Activated T-cell treated with anti-CD3 and anti-CD28 coated beads, Interleukin-2, amount 50 U/mL, for 4 hours (primary cell): ENCODE measurements around the gene PRF1. TPM values are rescaled to one million over a fixed set of nuclear protein-coding genes. Genes with fewer than 3 reads are reported as not detected.

Experiments
- ATAC-seq, 2 donors: fragments of 200-7000 bp; cut with Tn5 transposase; one replicate each; pipeline ENCODE4 v1.10.0; 2021
- DNase-seq: peaks from one replicate; pipeline ENCODE4 v3.0.0-alpha.2; 2020
- H3K27me3 Mint-ChIP-seq: one replicate; pipeline ENCODE4 v1.8.0; 2021; ENCODE audit warnings: low read depth, mixed read lengths
- H3K36me3 Mint-ChIP-seq: one replicate; pipeline ENCODE4 v1.8.0; 2022; ENCODE audit warnings: mixed read lengths; ENCODE audit not compliant: insufficient read depth
- H3K4me1 Mint-ChIP-seq: one replicate; pipeline ENCODE4 v1.8.0; 2021; ENCODE audit warnings: low read depth, mixed read lengths
- H3K4me3 Mint-ChIP-seq: one replicate; pipeline ENCODE4 v1.8.0; 2021; ENCODE audit warnings: mild to moderate bottlenecking, moderate library complexity, mixed read lengths
- H3K9me3 Mint-ChIP-seq: one replicate; pipeline ENCODE4 v1.8.0; 2021; ENCODE audit warnings: mixed read lengths
- total RNA-seq, 3 donors: library from RNA; stranded (reverse); gene quantifications; one replicate each; pipeline ENCODE4 v1.2.1, GENCODE V29; 2021

The PRF1 gene
- total RNA-seq, 3 donors from 2014 or later: 15.7 to 57.6 (median 36.6) TPM

GRCh38 chr10:70557876-70558275, 44.7 kb downstream of the PRF1 start:
- H3K4me1 Mint-ChIP-seq: peaks cover 15% of the 10 kb centered on the region
- no peaks in the 10 kb centered on the region for H3K36me3 Mint-ChIP-seq
- no peaks in the 10 kb centered on the region for H3K9me3 Mint-ChIP-seq
- no peak overlapping the region for H3K4me3 Mint-ChIP-seq
- DNase-seq: no peak
- H3K27me3 Mint-ChIP-seq: no peaks in the 10 kb centered on the region
- ATAC-seq: no peak

DNA sequence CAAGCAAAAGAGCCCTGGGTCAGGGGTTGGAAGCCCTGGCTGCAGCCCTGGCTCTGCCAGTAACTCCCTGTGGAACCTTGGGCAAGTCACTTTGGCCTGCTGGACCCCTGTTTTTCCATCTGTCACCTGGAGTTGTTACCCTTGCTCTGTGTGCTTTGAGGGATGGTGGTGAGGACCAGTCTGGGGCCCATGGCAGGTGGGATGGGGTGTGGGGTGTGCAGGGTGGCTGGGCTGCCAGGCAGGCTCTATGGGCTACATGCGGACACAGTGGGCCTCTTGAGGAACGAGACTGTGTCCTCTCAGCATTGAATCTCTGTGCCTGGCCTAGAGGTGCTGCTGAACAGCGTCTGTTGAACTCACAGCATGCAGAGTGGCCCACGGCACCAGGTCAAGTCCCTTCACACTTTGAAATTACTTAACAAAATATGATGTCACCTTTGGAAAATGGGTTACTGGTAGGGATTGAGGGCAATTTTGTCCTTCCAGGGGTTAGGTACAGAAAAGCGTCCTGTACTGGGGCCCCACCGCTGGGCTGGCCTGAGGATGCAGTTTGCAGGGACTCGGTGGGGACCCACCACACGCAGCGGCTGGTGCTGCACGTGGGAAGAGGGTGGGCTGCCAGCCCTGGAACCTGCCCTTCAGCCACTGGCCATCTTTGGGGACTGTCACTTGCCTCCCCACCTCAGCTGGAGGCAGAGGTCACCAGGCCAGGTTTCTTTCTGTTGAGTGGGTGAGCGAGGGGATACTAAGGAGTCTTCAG, 45.3 kb downstream of the PRF1 start:
- Mint-ChIP-seq H3K36me3 (no peaks in the 10 kb centered on the region), H3K9me3 (no peaks in the 10 kb centered on the region), H3K4me1 (peaks cover 15% of the 10 kb centered on the region), H3K27me3 (no peaks in the 10 kb centered on the region), H3K4me3 (no peak overlapping the region)
- ATAC-seq (no peak), DNase-seq (no peak)

DNA sequence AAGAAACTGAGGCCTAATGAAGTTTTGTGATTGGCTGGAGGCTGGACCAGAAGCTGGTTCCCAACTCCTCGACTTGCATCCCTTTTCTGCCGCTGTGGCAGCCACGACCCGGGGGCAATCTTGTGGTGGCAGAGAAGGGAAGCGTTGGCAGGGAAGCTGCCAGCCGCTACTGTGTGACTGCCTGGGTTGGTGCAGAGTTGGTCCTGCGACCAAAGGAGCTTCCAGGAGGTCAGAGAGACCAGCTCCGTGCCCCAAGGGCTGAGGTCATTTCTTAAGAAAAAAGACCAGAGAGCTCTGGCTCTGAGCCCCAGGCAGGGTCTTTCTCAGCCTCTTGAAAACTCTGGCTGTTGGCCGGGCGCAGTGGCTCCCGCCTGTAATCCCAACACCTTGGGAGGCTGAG, 47.2 kb downstream of the PRF1 start:
- H3K9me3 Mint-ChIP-seq: no peaks in the 10 kb centered on the region
- no peaks in the 10 kb centered on the region for H3K27me3 Mint-ChIP-seq
- ATAC-seq: no peak
- H3K36me3 Mint-ChIP-seq: no peaks in the 10 kb centered on the region
- DNase-seq: no peak
- no peak overlapping the region for H3K4me3 Mint-ChIP-seq
- H3K4me1 Mint-ChIP-seq: peaks cover 15% of the 10 kb centered on the region

GRCh38 chr10:70552586-70552985, 50.0 kb downstream of the PRF1 start:
- no peaks in the 10 kb centered on the region for H3K36me3 Mint-ChIP-seq
- H3K9me3 Mint-ChIP-seq: no peaks in the 10 kb centered on the region
- no peaks in the 10 kb centered on the region for H3K4me1 Mint-ChIP-seq
- no peak for ATAC-seq
- no peak for DNase-seq
- H3K27me3 Mint-ChIP-seq: no peaks in the 10 kb centered on the region
- no peak overlapping the region for H3K4me3 Mint-ChIP-seq

DNA sequence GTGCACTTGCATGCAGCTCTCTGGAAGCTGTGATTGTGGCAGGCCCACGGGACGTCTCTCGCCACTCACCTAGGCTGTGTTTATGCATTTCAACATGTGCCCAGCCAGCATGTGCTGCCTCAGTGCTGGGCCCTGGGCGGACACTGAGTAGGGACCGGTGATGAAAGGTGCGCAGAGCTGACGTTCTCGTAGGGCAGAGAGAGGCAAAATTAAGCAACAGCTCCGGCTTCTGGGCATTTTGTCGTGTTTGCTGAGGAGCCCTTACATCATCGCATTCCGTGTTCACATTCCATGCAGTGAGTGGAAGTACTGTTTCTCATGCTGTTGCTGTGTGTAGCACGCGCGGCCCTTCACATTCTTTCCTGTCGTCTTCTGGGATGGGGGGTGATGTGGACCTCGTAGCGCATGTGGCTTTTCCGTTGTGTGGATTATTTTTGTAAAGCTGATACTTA, 50.5 kb downstream of the PRF1 start:
- DNase-seq (no peak), ATAC-seq (no peak)
- no peaks in the 10 kb centered on the region for H3K27me3 Mint-ChIP-seq
- no peaks in the 10 kb centered on the region for H3K36me3 Mint-ChIP-seq
- no peaks in the 10 kb centered on the region for H3K9me3 Mint-ChIP-seq
- no peaks in the 10 kb centered on the region for H3K4me1 Mint-ChIP-seq
- H3K4me3 Mint-ChIP-seq: no peak overlapping the region

DNA sequence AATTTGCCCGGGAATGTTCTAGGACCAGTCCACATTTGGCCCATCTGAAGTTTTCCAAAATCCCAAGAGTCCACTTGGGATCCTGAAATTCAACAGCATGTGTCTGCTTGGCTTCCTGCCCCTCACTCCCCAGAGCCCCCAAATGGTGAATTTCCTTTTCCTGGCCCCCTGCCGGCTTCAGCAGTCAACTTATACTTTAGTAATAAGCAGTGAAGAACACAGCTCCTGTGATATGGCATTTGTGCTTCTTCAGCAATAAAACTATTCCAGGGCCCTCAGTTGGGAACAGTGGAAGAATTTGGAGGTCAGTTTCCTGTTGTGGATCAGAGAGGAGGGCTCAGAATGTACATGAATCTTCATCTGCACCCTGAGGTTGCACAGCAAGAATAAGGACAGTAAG, 51.1 kb downstream of the PRF1 start:
- no peak for DNase-seq
- Mint-ChIP-seq H3K36me3 (no peaks in the 10 kb centered on the region), H3K4me1 (no peaks in the 10 kb centered on the region), H3K27me3 (no peaks in the 10 kb centered on the region), H3K9me3 (no peaks in the 10 kb centered on the region), H3K4me3 (no peak overlapping the region)
- no peak for ATAC-seq

DNA sequence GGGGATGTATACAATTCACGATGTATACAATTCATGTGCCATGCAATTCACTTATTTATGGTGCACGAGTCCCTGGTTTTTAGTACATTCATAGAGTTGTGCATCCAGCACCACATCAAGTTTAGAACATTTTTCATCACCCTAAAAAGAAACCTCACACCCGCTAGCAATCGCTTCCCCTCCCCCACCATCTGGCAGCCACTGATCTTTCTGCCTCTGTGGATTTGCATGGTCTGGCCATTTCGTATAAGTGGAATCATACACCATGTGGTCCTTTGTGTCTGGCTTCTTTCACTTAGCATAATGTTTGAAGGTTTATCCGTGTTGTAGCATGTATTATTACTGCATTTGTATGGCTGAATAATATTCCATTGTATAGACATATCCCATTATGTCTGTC, 52.1 kb downstream of the PRF1 start:
- H3K4me1 Mint-ChIP-seq: no peaks in the 10 kb centered on the region
- no peak for DNase-seq
- ATAC-seq: no peak
- no peak overlapping the region for H3K4me3 Mint-ChIP-seq
- no peaks in the 10 kb centered on the region for H3K27me3 Mint-ChIP-seq
- H3K9me3 Mint-ChIP-seq: no peaks in the 10 kb centered on the region
- H3K36me3 Mint-ChIP-seq: no peaks in the 10 kb centered on the region

- peak; percentile 89 to 92 for ATAC-seq
- H3K27me3 Mint-ChIP-seq: no peaks in the 10 kb centered on the region
- DNase-seq: peak; percentile 75
- no peaks in the 10 kb centered on the region for H3K9me3 Mint-ChIP-seq
- no peaks in the 10 kb centered on the region for H3K36me3 Mint-ChIP-seq
- H3K4me3 Mint-ChIP-seq: no peak overlapping the region
- H3K4me1 Mint-ChIP-seq: no peaks in the 10 kb centered on the region
These were observed 52.5 kb downstream of the PRF1 start for GRCh38 chr10:70549962-70550458.

DNA sequence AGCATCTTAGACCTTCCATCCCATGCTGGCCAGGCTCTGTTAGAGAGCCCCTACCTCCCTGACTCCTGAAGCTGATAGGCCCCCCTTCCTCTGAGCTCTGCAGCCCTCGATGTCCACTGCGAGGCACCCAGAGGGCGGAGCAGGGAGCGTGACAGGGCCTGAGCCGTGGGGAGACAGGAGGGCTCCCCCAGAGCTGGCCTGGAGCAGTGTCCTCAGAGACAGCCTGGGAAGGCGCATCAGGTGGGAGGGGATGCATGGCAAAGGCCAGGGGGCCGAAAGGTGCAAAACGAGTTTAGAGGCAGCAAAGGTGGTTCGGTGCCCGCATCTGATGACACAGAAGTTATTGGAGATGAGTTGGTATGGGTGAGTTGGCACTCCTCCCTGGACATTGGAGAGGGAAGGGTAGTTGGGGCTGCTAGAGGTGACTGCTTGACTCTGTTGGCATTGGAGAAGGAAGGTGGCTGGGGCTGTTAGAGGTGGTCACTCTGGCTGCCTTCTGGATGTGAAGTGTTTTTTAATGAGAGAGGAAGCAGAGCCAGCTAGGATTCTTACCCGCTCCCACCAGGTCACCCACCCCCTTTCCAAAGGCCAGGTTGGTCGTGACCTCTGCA, 53.1 kb downstream of the PRF1 start:
- no peaks in the 10 kb centered on the region for H3K9me3 Mint-ChIP-seq
- ATAC-seq: peak in 1 of 2 donors; percentile 16
- no peaks in the 10 kb centered on the region for H3K4me1 Mint-ChIP-seq
- no peak overlapping the region for H3K4me3 Mint-ChIP-seq
- no peaks in the 10 kb centered on the region for H3K27me3 Mint-ChIP-seq
- no peaks in the 10 kb centered on the region for H3K36me3 Mint-ChIP-seq
- DNase-seq: no peak

Other genes with a start within 250 kb of the PRF1 start
- gene LRRC20, start 220.1 kb downstream of the PRF1 start, total RNA-seq: 10 to 100 TPM in 1 of 3 donors, 1 to 10 TPM in 2; 5.3 to 11.3 (median 7.6) TPM
- gene EIF4EBP2, start 198.6 kb downstream of the PRF1 start, total RNA-seq: 10 to 100 TPM; 28.0 to 29.4 (median 28.3) TPM
- not detected for gene NODAL, start 161.1 kb downstream of the PRF1 start, total RNA-seq
- 1 to 10 TPM in 2 of 3 donors, under 1 TPM in 1; 0.90 to 2.6 (median 1.3) TPM for gene PALD1, start 124.0 kb downstream of the PRF1 start, total RNA-seq
- gene ADAMTS14, start 69.8 kb upstream of the PRF1 start, total RNA-seq: under 1 TPM; 0.08 to 0.15 (median 0.14) TPM
- gene TBATA, start 182.6 kb upstream of the PRF1 start, total RNA-seq: not detected
- 10 to 100 TPM; 71.3 to 98.9 (median 90.5) TPM for gene SGPL1, start 213.2 kb upstream of the PRF1 start, total RNA-seq